ENCODE data around the gene OXA1L. TPM values are rescaled to one million over a fixed set of nuclear protein-coding genes. Genes with fewer than 3 reads are reported as not detected.
"Not testable (repeated sequence)": the region's sequence is repeated elsewhere in the genome, so short reads cannot be mapped to it uniquely, and the experiment has no call there.

Gene OXA1L
- total and polyA plus RNA-seq, 4 donors, result 81.3 to 99.8 (median 97.2) TPM

DNA sequence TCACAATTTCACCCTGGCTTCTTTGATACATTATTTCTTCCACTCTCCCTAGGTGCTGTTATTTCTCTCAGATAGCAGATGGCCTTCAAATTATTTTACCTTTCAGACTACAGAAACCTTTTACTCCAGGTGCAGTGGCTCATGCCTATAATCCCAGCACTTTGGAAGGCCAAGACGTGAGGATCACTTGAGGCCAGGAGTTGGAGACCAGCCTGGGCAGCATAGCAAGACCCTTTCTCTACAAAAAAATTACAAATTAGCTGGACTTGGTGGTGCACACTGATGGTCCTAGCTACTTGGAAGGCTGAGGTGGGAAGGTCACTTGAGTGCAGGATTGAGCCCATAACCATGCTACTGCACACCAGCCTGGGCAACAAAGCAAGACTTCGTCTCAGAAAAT lies 25.7 kb downstream of the OXA1L start:
- Histone ChIP-seq H3K4me1 (ENCODE audit: control insufficient read depth in 5 of 5, insufficient read depth in 5 of 5, low read length in 5 of 5) (peaks cover 0 to 2% (median 0%) of the 10 kb centered on the region in 5 donors), H3K27me3 (ENCODE audit: control insufficient read depth in 3 of 3, insufficient read depth in 3 of 3, low read length in 2 of 3) (no peaks in the 10 kb centered on the region), H3K36me3 (ENCODE audit: control insufficient read depth in 4 of 4, insufficient read depth in 4 of 4, low read length in 4 of 4) (no peaks in the 10 kb centered on the region), H3K9ac (ENCODE audit: insufficient read depth in 1 of 2, low read length in 2 of 2) (no peak overlapping the region), H3K9me3 (ENCODE audit: control insufficient read depth in 4 of 4, insufficient read depth in 3 of 4, low read length in 3 of 4) (no peaks in the 10 kb centered on the region), H3K27ac (ENCODE audit: low read depth in 1 of 2, low read length in 1 of 2) (no peak overlapping the region), H3K4me3 (no peak overlapping the region)
- no peak for ATAC-seq (ENCODE audit: insufficient read depth, low FRiP score)
- WGBS, 2 donors, result 93 to 98% methylated on average over 2 of the region's 2 CpGs
- TF ChIP-seq, protein P1, sequence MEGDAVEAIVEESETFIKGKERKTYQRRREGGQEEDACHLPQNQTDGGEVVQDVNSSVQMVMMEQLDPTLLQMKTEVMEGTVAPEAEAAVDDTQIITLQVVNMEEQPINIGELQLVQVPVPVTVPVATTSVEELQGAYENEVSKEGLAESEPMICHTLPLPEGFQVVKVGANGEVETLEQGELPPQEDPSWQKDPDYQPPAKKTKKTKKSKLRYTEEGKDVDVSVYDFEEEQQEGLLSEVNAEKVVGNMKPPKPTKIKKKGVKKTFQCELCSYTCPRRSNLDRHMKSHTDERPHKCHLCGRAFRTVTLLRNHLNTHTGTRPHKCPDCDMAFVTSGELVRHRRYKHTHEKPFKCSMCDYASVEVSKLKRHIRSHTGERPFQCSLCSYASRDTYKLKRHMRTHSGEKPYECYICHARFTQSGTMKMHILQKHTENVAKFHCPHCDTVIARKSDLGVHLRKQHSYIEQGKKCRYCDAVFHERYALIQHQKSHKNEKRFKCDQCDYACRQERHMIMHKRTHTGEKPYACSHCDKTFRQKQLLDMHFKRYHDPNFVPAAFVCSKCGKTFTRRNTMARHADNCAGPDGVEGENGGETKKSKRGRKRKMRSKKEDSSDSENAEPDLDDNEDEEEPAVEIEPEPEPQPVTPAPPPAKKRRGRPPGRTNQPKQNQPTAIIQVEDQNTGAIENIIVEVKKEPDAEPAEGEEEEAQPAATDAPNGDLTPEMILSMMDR (IDR thresholded peaks at IDR 0.05; ENCODE audit: control extremely low read depth, extremely low read depth), result no peak
- no peak for DNase-seq

DNA sequence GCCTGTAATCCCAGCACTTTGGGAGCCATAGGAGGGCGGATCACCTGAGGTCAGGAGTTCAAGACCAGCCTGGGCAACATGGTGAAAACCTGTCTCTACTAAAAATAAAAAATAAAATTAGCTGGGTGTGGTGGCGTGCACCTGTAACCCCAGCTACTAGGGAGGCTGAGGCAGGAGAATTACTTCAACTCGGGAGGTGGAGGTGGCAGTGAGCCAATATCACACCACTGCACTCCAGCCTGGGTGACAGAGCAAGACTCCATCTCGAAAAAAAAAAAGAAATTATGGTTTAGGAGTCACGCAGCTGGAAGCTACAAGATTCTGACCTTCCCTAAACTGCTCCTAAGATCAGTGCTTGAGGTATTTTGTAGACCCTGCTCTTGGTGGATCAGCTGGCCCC lies 27.1 kb downstream of the OXA1L start:
- not testable (repeated sequence) for H3K27ac ChIP-seq (ENCODE audit: low read depth in 1 of 2, low read length in 1 of 2); H3K4me3 ChIP-seq; DNase-seq; H3K27me3 ChIP-seq (ENCODE audit: control insufficient read depth in 3 of 3, insufficient read depth in 3 of 3, low read length in 2 of 3); H3K36me3 ChIP-seq (ENCODE audit: control insufficient read depth in 4 of 4, insufficient read depth in 4 of 4, low read length in 4 of 4); H3K9me3 ChIP-seq (ENCODE audit: control insufficient read depth in 4 of 4, insufficient read depth in 3 of 4, low read length in 3 of 4); H3K9ac ChIP-seq (ENCODE audit: insufficient read depth in 1 of 2, low read length in 2 of 2); H3K4me1 ChIP-seq (ENCODE audit: control insufficient read depth in 5 of 5, insufficient read depth in 5 of 5, low read length in 5 of 5); ATAC-seq (ENCODE audit: insufficient read depth, low FRiP score)
- 81 to 96% methylated on average over 5 of the region's 5 CpGs for WGBS, 2 donors

- TF ChIP-seq, protein P1 (IDR thresholded peaks at IDR 0.05; ENCODE audit: control extremely low read depth, extremely low read depth), result no peak
Observed at GRCh38 chr14:22793976-22794375, 27.5 kb downstream of the OXA1L start.

DNA sequence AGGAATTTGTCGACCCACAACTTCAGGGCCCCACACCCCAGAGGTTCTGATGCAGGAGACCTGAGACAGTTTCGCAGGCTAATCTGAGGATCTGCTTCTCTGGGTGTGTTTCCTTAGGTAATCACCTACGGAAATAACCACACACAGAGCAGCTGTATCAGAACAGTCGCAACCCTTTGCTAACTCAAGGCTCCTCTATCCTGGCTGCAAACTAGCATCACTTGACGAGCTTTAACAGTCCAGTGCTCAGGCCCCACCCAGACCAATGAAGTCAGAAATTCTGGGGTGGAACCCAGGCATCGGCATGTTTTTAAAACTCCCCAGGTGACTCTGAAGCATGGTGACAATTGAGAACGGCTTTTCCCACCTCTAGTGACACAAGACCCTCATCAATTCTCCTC lies 28.1 kb downstream of the OXA1L start:
- Histone ChIP-seq H3K36me3 (ENCODE audit: control insufficient read depth in 4 of 4, insufficient read depth in 4 of 4, low read length in 4 of 4) (peaks cover 0 to 2% (median 0%) of the 10 kb centered on the region in 4 donors), H3K27me3 (ENCODE audit: control insufficient read depth in 3 of 3, insufficient read depth in 3 of 3, low read length in 2 of 3) (no peaks in the 10 kb centered on the region), H3K27ac (ENCODE audit: low read depth in 1 of 2, low read length in 1 of 2) (no peak overlapping the region), H3K4me1 (ENCODE audit: control insufficient read depth in 5 of 5, insufficient read depth in 5 of 5, low read length in 5 of 5) (peaks cover 0 to 2% (median 0%) of the 10 kb centered on the region in 5 donors), H3K9ac (ENCODE audit: insufficient read depth in 1 of 2, low read length in 2 of 2) (no peak overlapping the region), H3K4me3 (no peak overlapping the region), H3K9me3 (ENCODE audit: control insufficient read depth in 4 of 4, insufficient read depth in 3 of 4, low read length in 3 of 4) (no peaks in the 10 kb centered on the region)
- no peak for DNase-seq
- ATAC-seq (ENCODE audit: insufficient read depth, low FRiP score), result no peak
- TF ChIP-seq, protein P1 (IDR thresholded peaks at IDR 0.05; ENCODE audit: control extremely low read depth, extremely low read depth), result no peak
- 85 to 91% methylated on average over 7 of the region's 7 CpGs for WGBS, 2 donors

More at GRCh38 chr14:22793976-22794375, 27.5 kb downstream of the OXA1L start:
- ATAC-seq (ENCODE audit: insufficient read depth, low FRiP score), result no peak
- Histone ChIP-seq H3K9me3 (ENCODE audit: control insufficient read depth in 4 of 4, insufficient read depth in 3 of 4, low read length in 3 of 4) (no peaks in the 10 kb centered on the region), H3K9ac (ENCODE audit: insufficient read depth in 1 of 2, low read length in 2 of 2) (no peak overlapping the region), H3K27ac (ENCODE audit: low read depth in 1 of 2, low read length in 1 of 2) (no peak overlapping the region), H3K4me3 (no peak overlapping the region), H3K27me3 (ENCODE audit: control insufficient read depth in 3 of 3, insufficient read depth in 3 of 3, low read length in 2 of 3) (no peaks in the 10 kb centered on the region), H3K4me1 (ENCODE audit: control insufficient read depth in 5 of 5, insufficient read depth in 5 of 5, low read length in 5 of 5) (peaks cover 0 to 2% (median 0%) of the 10 kb centered on the region in 5 donors), H3K36me3 (ENCODE audit: control insufficient read depth in 4 of 4, insufficient read depth in 4 of 4, low read length in 4 of 4) (peaks cover 0 to 2% (median 0%) of the 10 kb centered on the region in 4 donors)
- WGBS, 2 donors, result 76 to 95% methylated on average over 5 of the region's 5 CpGs
- DNase-seq, result no peak

All from lung (tissue), 12 donors.